K562 treated with DMSO at 1 percent for 48 hours (cell line): ENCODE data around the gene DEPDC7. TPM values are rescaled to one million over a fixed set of nuclear protein-coding genes. Genes with fewer than 3 reads are reported as not detected.

Experiments
- total RNA-seq: library from RNA; unstranded; fragments of 300-600 nt; gene quantifications from 2 replicates; pipeline ENCODE4 v1.2.3, GENCODE V29; 2022; ENCODE audit warnings: low replicate concordance; ENCODE audit errors: extremely low read depth

DEPDC7 gene
- not detected in 2 replicates for total RNA-seq

DNA sequence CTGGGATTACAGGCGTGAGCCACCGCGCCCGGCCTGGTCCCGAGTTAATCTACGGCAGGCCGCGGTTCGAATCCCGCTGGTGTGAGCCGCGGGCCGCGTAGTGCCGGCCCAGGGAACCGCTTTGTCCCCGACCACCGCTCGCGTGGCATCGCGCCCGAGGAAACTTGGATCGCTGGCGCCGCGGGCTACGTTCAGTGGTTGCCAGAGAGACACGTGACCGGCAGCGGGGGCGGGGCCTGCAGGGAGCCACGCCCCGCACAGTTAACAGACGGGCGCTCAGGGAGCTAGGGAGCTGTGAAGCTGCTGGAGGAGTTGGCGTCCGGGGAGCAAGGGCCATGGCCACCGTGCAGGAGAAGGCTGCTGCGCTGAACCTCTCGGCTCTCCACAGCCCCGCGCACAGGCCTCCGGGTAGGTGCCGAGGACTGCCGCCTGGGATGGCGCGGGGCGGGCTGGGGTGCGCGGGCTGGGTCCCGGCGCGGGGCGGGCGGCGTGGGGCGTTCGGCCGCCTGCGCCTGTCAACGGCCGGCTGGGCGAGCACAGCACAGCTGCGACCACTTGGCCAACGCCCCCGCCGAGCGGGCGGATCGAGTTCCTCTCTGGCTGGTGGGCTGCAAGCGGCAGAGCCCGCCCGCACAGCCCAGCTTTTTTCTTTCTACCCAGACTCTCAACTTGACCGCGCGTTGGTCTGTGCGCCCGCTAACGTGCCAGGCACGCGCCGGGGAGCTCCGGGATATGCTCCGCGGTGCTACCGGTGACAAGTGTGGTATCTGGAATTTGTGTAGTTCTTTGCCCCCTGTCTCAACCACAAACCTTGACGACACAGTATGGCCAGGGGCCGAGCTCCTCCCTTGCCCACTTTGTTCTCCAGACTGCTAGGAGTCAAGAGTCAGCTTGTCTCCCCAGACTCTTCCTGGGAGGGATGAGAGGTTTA, at the start of gene DEPDC7:
Gene DEPDC7 (plus strand): TSS at position 258 of the 931 bp plus-strand sequence. CDS start 78 bp downstream, at position 336.

DNA sequence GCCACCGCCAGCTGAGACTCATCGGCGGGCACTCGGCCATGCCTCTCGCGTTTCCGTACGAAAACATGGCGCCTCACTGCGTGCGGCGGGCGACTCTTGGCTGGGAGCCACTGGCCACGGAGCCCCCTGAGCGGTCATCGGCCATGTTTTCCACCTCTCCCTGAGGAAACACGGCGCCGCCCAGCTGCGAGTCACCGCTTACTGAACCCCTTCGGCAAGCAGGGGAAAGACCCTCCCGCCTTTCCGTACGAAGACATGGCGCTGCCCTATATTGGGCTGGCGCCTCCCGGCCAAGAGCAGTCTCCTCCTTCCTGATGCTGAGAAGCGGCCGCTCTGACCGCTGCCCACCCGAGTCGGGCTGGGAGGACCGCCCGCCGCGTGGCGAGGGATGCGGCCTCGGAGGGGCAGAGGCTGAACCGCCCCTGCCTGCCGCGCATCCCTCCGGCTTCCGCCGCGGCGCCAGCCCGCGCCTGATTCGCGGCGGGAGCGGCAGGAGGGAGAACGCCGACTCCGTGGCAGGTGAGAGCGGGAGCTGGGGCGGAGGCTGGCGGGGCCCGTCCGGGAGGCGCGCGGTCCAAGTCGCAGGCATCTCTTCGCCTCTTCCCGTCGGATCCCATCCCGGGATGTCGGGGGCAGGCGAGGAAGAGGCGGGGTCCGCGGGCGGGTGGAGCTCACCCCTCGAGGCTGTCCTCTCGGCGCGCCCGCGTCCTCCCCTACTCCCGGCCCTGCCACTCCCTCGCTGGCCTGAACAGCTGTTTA, 23.8 kb downstream of the DEPDC7 start, which contains the start of gene TCP11L1:
Gene TCP11L1 (plus strand): TSS at position 299 of the 759 bp plus-strand sequence. CDS start 4,202 bp downstream, outside the sequence.

Other genes with a start within 250 kb of the DEPDC7 start
- not detected in 2 replicates for gene CCDC73, start 221.2 kb upstream of the DEPDC7 start, total RNA-seq
- not detected in 2 replicates for gene PRRG4, start 186.0 kb upstream of the DEPDC7 start, total RNA-seq
- gene QSER1, start 123.1 kb upstream of the DEPDC7 start, total RNA-seq, result not detected in 2 replicates
- not detected in 2 replicates for gene TCP11L1, start 23.7 kb downstream of the DEPDC7 start, total RNA-seq
- gene CSTF3, start 145.6 kb downstream of the DEPDC7 start, total RNA-seq, result not detected in 2 replicates
- gene HIPK3, start 241.5 kb downstream of the DEPDC7 start, total RNA-seq, result not detected in 2 replicates